Caki2 (cell line): ENCODE results near the gene ATP2B2. TPM values are rescaled to one million over a fixed set of nuclear protein-coding genes. Genes with fewer than 3 reads are reported as not detected.
"Not testable (repeated sequence)": the region's sequence is repeated elsewhere in the genome, so short reads cannot be mapped to it uniquely, and the experiment has no call there.

Experiments
- DNase-seq: peaks from one replicate; pipeline ENCODE4 v3.0.0-alpha.2; 2015; ENCODE audit warnings: low read depth
- in situ Hi-C: cut with HindIII; loops from 2 replicates; pipeline ENCODE4 v1.10.0; 2016; ENCODE audit warnings: low sequenced_read_pairs, low pct_unique_long_range_greater_than_20kb, mixed read lengths
- total RNA-seq: library from RNA; depleted of rRNA; stranded (reverse); fragments of >200 nt; shearing (Covaris generic); gene quantifications from 2 replicates; pipeline ENCODE4 v1.2.3, GENCODE V29; 2014; ENCODE audit warnings: low replicate concordance

Gene ATP2B2
- total RNA-seq, 1 experiment from 2014 or later: not detected

DNA sequence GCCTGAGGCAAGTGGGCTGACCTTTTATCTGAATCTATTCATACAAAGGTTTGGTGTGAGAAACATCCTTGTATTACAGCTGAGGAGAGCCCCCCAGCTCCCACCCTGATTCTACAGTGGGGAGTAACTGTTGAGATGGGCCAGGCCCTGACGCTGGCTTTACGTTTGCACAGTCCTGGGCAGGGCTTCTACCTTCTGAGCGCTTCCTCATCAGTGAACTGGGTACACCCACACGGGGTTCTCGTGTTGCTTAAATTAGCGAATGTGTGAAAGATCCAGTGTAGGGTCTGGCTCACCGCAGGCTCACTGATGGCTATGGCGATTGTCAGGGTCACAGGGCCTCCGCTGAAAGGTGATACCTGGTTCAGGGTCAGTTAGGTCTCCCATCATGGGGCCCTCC lies 205.3 kb downstream of the ATP2B2 start:
- in situ Hi-C loops: no loop called here

DNA sequence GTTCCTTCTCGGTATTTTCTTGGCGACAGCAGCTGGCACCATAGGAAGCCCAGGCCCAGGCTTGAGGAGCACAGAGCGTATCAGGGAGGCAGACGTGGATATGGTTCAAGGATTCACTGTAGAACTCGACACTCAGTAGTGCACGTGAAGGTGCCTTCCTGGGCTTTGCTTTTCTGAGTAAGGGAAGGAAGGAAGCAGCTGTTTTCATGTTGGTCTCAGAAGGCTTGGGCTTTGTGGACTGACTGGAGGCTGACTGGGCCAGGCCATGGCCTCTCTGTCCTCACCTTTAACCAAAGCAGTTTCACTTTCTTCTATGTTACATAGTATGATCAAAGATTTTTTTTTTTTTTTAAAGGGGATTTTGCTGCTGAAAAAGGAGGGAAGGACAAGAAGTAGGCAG lies 205.7 kb downstream of the ATP2B2 start:
- DNase-seq: no peak
- in situ Hi-C loops: no loop called here

More for the DNA sequence above, 205.3 kb downstream of the ATP2B2 start:
- DNase-seq: no peak

DNA sequence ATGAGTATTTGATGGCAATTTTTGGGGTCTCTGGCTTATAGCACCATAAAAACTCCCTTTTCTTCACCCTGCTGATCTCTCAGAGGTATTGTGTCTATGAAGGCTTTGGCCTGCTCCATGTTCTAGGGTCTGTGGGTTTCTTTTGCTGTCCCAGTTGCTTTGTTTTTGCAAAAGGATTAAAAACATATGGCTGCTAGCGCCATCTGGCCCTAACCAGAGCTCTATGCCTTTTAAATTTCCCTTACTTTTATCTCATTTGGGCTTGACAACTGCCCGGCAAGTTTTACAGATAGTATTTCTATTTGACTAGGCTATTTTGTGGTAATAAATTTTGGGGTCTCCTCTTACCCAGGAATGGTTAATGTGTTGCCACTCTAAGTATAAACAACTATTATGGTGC lies 206.2 kb downstream of the ATP2B2 start:
- DNase-seq: no peak
- in situ Hi-C loops: no loop called here

DNA sequence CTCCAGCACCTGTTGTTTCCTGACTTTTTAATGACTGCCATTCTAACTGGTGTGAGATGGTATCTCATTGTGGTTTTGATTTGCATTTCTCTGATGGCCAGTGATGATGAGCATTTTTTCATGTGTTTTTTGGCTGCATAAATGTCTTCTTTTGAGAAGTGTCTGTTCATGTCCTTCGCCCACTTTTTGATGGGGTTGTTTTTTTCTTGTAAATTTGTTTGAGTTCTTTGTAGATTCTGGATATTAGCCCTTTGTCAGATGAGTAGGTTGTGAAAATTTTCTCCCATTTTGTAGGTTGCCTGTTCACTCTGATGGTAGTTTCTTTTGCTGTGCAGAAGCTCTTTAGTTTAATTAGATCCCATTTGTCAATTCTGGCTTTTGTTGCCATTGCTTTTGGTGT lies 207.3 kb downstream of the ATP2B2 start:
- in situ Hi-C loops, DNase-seq: not testable (repeated sequence)

DNA sequence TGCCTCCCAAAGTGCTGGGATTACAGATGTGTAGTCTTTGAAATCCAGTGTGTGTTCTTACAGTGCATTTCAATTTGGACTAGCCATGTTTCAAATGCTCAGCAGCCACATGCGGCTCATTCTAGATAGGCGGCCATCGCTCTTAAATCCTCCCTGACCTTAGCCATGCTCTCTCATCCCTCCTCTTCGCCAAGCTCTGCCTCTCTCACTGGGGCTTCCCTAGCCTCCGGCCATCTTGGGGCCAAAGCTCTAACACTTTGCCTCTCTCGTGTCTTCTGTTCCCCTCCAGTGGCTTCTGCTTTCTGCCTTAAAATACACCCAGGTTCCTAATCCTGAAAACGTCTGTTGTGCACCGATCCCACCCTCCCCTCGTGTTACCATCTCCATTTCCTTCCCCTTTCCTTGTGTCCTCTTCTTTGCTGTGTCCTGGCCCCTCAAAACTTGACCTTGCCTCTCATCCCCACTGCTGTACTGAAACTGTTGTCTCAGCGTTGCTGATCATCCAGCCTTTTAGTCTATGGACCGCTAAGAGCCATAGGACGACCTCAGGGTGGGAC lies 211.3 kb downstream of the ATP2B2 start:
- no peak for DNase-seq
- in situ Hi-C loops: no loop called here

DNA sequence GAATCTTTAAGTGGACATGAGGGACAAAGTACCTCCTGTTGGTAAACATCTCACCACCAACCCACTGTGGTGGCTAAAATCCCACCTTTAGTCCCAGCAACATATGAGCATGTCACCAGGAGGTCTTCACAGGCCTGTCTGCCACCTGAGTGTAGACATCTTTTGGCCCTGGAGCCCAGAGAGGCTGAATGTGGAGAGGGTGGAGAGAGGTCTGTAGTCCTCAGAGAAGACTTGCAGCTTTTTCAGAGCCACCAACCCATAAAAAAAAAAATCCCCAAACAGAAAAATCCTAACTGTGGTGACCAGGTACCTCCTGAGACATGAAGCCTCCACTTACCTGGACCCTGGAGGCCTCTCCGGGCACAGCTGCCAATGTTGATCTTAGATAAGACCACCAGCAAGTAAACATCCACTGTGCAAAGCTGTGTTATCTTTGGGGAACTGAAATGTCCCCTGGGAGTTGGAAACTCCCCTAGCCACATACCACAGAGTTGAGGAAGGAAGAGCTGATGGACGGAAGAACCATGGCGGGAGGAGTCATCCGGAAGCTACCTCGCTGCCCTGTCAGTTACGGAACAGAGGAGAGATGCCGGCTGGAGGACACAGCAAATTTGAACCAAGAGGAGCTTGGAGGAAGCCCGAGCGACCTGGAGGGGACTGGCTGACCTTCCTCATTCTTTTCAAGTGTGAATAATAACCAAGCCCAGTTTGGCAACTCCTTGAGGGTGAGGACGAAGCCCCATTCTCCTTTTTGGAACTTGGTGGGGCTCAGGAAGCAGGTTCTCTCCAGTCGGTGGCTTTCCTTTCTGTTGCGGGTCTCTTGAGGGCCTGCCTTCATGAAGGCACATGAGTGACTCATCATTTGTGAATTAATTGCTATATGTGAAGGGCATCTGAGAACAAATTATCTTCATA lies 212.6 kb downstream of the ATP2B2 start, which contains the start of gene GHRL:
Gene GHRL, minus strand, starts transcription at position 443 of the 915 bp plus-strand sequence. CDS start 2,767 bp downstream, outside the sequence.
- in situ Hi-C loops: no loop called here
- no peak for DNase-seq

DNA sequence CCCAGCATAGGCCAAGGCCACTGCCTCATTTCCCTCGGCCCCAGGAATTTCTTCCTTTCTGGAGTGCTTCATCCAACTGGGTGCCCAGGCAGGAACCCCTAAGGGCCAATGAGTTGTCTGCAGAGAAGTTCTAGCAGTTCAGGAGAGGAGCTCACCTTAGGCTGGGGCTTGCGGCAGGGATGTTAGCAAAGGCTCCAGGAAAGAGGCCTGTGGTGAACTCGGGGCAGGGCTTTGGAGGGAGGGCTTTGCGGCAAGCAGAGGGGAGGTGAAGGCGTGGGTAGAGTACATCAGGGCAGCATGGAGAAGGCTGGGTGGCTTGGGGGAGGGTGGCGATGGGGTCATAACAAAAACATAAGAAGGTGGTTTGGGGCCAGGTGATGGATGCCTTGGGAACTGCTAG lies 213.7 kb downstream of the ATP2B2 start:
- in situ Hi-C loops: no loop called here
- no peak for DNase-seq

DNA sequence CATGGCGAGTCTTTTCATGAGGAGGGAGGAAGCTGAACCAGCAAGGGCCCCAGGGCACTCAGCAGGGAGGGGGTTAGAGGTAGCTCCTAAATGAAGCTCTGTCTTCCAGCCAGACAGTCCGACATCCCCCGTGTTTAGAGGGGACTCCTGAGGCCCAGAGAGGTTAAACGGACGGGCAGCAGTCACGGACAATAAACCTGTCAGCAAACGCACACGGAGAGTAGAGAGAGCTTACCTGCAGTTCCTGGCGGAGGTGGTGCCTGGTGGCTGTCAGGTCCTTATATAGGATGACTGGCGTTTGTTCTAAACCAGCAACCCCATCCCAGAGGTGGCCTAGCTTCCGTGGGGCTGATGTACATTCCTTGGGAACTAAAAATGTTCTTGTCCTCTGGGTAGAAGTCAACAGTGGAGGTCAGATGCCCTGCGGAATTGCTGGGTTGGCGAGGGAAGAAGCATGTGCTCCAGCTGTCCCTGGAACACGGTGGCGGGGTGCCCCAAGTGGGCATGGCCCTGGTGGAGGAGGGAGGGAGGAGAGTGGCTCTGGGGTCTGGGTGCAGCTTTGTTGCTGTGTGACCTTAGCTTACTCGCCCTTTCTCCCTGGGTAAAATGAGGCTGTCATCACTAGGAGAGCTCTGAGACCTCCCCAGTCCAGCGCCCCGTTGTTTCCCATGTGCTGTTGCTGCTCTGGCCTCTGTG lies 214.8 kb downstream of the ATP2B2 start:
- no peak for DNase-seq
- in situ Hi-C loops: no loop called here

DNA sequence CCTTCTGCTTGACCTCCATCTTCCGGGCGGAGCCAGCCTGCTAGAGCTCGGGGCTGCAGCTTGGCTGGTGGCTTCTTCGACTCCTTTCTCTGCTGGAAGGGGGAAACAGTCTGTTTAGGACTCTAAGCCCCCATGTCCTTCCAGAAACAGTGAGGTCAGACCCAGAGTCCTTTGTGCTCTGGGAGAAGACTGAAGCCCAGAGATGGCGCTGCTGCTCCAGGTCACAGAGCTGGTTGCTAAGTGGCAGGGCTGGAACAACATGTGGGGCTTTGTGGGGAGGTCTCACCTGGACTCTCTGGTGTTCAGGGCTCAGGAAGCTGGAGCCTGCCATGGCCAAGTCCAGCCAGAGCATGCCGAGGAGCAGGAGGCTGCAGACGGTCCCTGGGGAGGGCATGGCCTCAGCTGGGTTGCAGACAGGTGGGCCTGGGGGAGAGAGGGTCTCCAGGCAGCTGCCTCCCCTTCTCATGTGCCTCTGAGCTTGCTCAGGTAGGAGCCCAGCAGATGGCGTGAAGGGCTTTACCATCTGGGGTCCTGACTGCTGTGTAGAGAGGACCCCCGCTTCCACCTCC lies 215.5 kb downstream of the ATP2B2 start:
- in situ Hi-C loops: no loop called here
- no peak for DNase-seq

DNA sequence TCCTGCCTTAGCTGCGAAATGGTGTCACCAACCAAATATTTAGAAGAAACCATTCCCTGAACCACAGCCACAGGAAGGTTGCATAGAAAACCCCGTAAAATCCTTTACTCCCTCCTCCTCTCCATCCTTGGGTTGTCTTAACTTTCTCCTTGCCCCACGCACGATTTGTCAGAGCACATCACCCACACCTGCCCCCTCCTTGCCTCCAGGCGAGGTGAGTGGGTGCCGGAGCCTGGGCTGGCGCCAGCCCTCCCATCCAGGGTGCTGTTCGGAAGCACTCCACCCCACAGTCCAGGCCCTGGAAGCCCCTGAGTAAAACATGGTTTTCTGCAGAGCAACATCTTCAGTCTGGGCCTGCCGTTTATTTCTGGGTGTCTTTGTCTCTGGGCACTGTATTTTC lies 216.3 kb downstream of the ATP2B2 start:
- in situ Hi-C loops: no loop called here
- DNase-seq: no peak

DNA sequence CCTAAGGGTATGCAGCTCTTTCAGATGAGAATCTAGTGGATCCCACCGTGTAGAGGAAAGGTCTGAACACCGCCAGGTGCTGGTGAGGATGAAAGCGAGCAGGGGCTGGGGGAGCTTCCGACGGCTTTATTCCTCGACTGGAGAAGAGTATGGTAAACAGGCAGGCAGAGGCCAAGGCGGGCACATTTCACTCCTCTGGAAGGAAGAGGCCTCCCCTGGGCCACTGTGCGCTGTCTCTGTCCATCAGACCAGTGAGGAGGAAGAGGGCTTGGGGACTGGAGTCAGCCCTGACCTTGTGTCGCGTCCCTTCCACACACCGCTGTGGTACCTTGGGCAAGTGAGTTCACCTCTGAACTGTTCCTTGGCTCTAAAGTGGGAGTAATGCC lies 216.8 kb downstream of the ATP2B2 start:
- DNase-seq: no peak
- in situ Hi-C loops: no loop called here

DNA sequence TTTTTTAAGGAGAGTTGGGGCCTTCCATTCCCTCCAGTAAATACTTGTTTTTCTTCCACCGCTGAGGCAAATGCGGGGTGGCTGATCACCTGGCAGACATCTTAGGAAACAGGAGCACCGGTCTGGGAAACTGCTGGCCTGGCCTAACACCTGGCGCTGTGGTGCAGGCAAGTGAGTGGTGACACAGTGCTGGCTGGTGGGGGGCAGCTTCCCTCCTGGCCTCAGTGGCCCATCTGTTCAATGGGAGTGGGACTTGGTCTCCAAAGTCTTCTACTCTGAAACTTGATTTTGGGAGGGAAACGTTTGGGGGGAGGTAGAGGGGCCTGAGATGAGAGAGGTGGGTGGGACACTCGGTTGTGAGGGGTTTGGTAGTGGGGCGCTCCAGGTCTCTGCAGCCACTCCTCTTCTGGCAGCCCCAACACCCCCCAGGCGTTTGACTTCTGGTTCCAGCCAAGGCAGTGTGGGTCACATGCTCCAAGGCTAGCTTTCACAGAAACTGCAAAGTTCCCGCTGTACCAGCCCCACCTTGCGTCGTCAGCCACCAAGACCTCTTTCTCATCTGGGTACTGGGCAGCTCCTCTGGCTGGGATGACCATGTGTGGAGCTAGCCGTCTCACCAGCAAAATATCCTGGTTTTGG lies 217.3 kb downstream of the ATP2B2 start:
- in situ Hi-C loops: no loop called here
- no peak for DNase-seq

DNA sequence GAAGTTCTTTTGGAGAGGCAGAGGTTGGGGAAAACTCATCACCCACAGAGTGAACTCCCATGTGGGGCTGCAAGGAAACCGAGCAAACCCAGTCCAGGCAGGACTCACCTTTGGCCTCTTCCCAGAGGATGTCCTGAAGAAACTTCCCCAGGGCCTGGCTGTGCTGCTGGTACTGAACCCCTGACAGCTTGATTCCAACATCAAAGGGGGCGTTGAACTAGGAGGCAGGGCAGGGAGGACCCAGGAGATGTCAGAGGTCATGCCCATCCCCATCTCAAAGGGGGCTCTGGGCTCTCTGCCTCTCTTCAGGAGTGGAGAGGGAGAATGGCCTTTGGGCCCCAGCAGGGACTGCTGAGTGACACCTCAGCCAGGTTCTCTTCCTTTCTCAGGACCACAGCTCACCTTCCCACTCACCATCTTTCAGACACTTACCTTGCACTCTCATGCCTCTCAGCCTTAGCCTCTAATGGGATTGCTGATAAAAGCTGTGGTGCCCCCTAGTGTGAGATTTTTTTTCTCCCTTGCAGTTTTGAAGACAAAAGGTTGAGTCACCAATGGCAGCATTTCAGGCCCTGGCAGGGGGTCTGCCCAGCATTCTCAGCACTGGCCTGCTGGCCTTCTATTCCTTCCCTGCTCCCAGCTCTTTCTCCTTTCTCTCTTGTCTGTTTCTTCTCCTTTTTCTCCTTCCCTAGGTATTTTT lies 218.6 kb downstream of the ATP2B2 start:
- no peak for DNase-seq
- in situ Hi-C loops: no loop called here

DNA sequence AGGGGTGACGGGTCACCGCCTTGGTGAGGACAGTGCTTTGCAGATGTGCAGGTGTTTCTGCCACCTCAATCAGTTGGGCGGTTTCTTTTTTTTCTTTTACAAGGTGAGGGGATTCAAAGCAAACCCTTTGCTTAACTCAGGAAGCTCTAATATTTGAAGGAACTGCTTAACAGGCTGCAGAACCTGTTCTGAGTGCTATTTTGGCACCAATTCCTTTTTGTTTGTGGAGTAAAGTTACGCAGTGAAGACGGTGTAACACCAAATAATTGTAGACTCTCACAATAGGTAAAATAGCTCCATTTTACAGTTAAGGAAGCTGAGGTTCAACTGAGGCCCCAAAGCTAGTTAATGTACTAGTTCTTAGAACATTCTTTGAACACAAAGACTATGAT lies 219.3 kb downstream of the ATP2B2 start:
- in situ Hi-C loops: no loop called here
- DNase-seq: no peak

DNA sequence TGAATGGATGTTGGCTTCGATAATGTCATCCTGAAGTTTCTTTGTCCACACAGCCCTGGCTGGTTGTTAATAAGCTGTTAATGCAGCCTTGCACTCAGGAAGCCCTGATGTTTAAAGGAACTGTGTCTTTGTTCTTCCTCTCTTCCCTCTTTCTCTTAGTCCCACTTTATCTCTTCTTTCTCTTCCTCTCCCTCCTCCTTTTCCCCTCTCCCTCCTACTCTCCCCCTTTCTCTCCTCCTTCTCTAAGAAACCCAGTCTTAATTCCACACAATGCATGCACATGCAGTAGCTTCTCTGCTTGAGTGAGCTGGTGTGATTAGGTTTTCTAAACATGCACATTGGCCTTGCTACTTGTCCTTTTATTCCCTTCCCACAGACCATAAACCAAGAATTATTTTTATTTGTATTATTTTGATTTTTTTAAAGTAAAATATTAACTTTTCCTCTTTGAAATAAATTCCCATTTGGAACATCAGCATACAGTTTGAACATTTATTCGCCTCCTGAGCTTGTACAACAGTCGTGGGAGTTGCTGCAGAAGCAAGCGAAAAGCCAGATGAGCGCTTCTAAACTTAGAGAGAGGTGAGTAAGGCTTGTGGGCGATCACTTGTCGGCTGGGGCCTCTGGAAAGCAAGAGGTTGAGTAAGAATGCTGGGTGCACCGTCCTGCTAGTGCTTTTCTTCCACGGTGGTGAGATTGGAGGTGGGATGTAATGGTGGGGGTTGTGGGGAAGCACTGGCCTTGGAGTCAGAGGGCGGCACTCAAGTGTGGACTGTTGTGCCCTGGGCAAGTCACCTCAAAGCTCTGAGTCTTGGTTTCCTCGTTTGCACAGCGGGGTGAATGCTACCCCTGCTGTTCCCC lies 219.9 kb downstream of the ATP2B2 start:
- in situ Hi-C loops: no loop called here
- DNase-seq: no peak

DNA sequence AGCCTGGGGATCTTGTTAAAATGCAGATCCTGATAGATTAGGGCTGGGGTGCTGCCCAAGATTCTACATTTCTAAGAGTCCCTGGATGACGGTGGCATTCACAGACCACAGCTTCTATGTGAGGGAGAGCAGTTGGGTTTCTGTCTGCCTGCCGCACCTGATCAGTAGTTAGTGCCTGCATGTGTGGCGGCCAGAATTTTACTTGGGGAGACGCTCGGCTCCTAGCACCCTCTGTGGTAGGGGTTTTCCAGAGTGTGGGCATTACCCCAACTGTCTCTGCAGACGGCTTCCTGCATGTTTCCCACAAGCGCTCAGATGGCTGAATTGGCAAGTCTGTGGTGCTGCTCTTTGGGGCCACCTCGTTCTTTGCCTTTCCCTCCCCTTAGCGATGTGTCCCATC lies 220.9 kb downstream of the ATP2B2 start:
- no peak for DNase-seq
- in situ Hi-C loops: no loop called here

DNA sequence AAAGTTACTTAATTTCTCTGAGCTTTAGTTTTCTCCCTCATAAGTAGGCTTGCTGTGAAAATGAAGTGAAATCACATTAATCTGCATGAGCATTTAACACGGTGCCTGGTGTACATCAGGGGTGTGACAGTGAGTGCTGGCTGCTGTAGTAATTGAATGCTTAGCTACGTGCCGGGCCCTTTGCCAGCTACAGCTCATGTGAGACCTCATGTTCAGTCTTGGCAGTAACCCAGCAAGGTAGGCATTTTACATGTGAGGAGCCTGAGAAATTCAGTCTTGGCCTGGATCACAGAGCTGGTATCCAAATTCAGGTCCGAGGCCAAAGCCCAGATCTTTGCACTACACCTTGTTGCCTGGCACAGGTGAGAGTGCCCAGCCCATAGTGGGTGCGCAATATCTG lies 221.7 kb downstream of the ATP2B2 start:
- in situ Hi-C loops: no loop called here
- DNase-seq: no peak
